OCI-LY7 (cell line): ENCODE data around the gene PEMT. TPM values are rescaled to one million over a fixed set of nuclear protein-coding genes. Genes with fewer than 3 reads are reported as not detected.

ENCODE experiments used
- BruUV-seq: library from RNA; stranded (reverse); fragments of 400-500 nt; replicated peaks from 2 replicates; lab custom pipeline; 2021; lab: Mats Ljungman, UMichigan
- CTCF ChIA-PET: fragments of 300-600 bp; sonication (Branson Sonifier 250); formaldehyde crosslinking; loops from one replicate; lab custom pipeline; 2022; ENCODE audit warnings: antibody characterized with exemption; ENCODE audit not compliant: unreplicated experiment; lab: Charles Lee
- POLR2A ChIA-PET: fragments of 300-600 bp; sonication (Branson Sonifier 250); formaldehyde crosslinking; loops from one replicate; lab custom pipeline; 2022; ENCODE audit warnings: antibody characterized with exemption; lab: Charles Lee
- DNase-seq: peaks from one replicate; pipeline ENCODE4 v3.0.0-alpha.2; 2015; ENCODE audit warnings: low spot score
- H2AFZ ChIP-seq: fragments of 200-600 bp; sonication (generic), shearing (Covaris generic); 2 replicates; pipeline ENCODE4 v1.6.1; 2014; ENCODE audit warnings: mild to moderate bottlenecking, antibody characterized with exemption, low read length, moderate library complexity
- H3K27ac ChIP-seq: fragments of 200-600 bp; sonication (generic); 2 replicates; pipeline ENCODE4 v1.5.1; 2014; ENCODE audit warnings: mixed run types, low read depth, mild to moderate bottlenecking, moderate library complexity, low read length, inconsistent platforms; ENCODE audit not compliant: poor library complexity, severe bottlenecking
- H3K36me3 ChIP-seq: fragments of 200-600 bp; sonication (generic); 2 replicates; pipeline ENCODE4 v1.6.1; 2014; ENCODE audit warnings: mild to moderate bottlenecking, antibody characterized with exemption, low read length, moderate library complexity, mixed read lengths; ENCODE audit not compliant: insufficient read depth
- H3K4me1 ChIP-seq: fragments of 200-600 bp; sonication (generic); 2 replicates; pipeline ENCODE4 v1.5.1; 2014; ENCODE audit warnings: mild to moderate bottlenecking, low read length; ENCODE audit not compliant: insufficient read depth, poor library complexity, severe bottlenecking
- H3K4me2 ChIP-seq: fragments of 200-600 bp; sonication (generic); 2 replicates; pipeline ENCODE4 v1.6.1; 2014; ENCODE audit warnings: mild to moderate bottlenecking, low read length
- H3K4me3 ChIP-seq: fragments of 200-600 bp; sonication (generic); 2 replicates; pipeline ENCODE4 v1.5.1; 2014; ENCODE audit warnings: mild to moderate bottlenecking, low read depth, low read length; ENCODE audit not compliant: poor library complexity, severe bottlenecking
- H3K79me2 ChIP-seq: fragments of 200-600 bp; sonication (generic); 2 replicates; pipeline ENCODE4 v1.6.1; 2016; ENCODE audit warnings: low read depth, mild to moderate bottlenecking, low read length, moderate library complexity, mixed read lengths; ENCODE audit not compliant: insufficient read depth
- H3K9me2 ChIP-seq: fragments of 200-600 bp; sonication (generic); 2 replicates; pipeline ENCODE4 v1.6.1; 2016; ENCODE audit warnings: mild to moderate bottlenecking, low read length, mixed read lengths; ENCODE audit not compliant: insufficient read depth
- H3K9me3 ChIP-seq: fragments of 200-600 bp; sonication (generic); 2 replicates; pipeline ENCODE4 v1.6.1; 2014; ENCODE audit warnings: mild to moderate bottlenecking, mixed run types, low read length, mixed read lengths
- H4K20me1 ChIP-seq: fragments of 200-600 bp; sonication (generic); 2 replicates; pipeline ENCODE4 v1.6.1; 2014; ENCODE audit warnings: mild to moderate bottlenecking, antibody characterized with exemption, low read length, moderate library complexity, mixed read lengths; ENCODE audit not compliant: insufficient read depth
- EZH2phosphoT487 ChIP-seq: fragments of 200-600 bp; sonication (generic); IDR thresholded peaks from 2 replicates; pipeline ENCODE4 v1.6.1; 2018; ENCODE audit warnings: low read depth, borderline replicate concordance, mild to moderate bottlenecking, mixed run types, antibody characterized with exemption, low read length, moderate library complexity, mixed read lengths
- intact Hi-C: fragments of 100-400 bp; cut with micrococcal nuclease; formaldehyde crosslinking; loops from one replicate; pipeline ENCODE4 v1.10.0; 2022; ENCODE audit not compliant: unreplicated experiment
- total RNA-seq, 2 experiments: library from RNA; depleted of rRNA in 1 of 2; stranded (reverse); fragments of >200 nt in 1 of 2; shearing (Covaris generic) in 1 of 2; gene quantifications; 2 replicates each; pipeline ENCODE4 v1.2.3, GENCODE V29; 2014 to 2022
- TF ChIP-seq, protein P1 (sequence below): fragments of 200-600 bp; sonication (generic); conservative IDR thresholded peaks from 2 replicates; pipeline ENCODE4 v1.5.1; 2014; ENCODE audit warnings: mild to moderate bottlenecking, antibody characterized with exemption, low read length, moderate library complexity, mixed read lengths

The PEMT gene
- total RNA-seq, 2 experiments from 2014 or later, result 27.3 to 53.5 TPM

DNA sequence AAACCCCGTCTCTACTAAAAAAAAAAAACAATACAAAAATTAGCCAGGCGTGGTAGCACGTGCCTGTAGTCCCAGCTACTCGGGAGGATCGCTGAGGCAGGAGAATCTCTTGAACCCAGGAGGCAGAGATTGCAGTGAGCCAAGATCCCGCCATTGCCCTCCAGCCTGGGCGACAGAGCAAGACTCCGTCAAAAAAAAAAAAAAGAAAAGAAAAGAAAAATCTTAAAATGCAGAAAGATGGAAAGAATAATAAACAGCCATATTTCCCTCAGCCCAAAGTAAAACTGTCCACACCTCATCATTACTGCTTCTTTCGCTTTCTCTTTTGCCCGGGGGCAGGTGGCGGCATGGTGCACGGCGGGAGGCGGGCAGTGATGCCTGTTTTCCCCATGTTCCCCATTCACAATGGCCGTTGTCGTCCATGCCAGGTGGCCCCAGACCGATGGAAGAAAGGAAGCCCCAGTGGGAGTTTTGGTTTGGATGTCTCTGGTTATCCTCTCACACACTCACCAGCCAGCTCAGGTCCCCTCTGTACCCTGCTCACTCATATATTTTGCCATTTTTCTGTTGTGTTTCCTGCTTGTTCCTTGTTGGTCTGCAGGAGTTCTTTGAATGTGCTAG, 37.0 kb upstream of the PEMT start:
- BruUV-seq, result no TSS peak
- H3K36me3 ChIP-seq, result no peaks in the 10 kb centered on the region
- CTCF ChIA-PET, result interaction anchor here (0.5 kb wide), 1 partner anchor 15 kb away, joined by 3 read pairs; no protein-coding TSS in a partner anchor
- no peaks in the 10 kb centered on the region for H3K4me1 ChIP-seq
- POLR2A ChIA-PET, result no interaction called here
- peak; percentile 16 for DNase-seq
- H3K79me2 ChIP-seq, result no peaks in the 10 kb centered on the region
- no peaks in the 10 kb centered on the region for H4K20me1 ChIP-seq
- no peak overlapping the region for H3K27ac ChIP-seq
- intact Hi-C loops, result no loop called here
- no peaks in the 10 kb centered on the region for H3K9me2 ChIP-seq
- no peak for TF ChIP-seq EZH2phosphoT487
- TF ChIP-seq, protein P1, sequence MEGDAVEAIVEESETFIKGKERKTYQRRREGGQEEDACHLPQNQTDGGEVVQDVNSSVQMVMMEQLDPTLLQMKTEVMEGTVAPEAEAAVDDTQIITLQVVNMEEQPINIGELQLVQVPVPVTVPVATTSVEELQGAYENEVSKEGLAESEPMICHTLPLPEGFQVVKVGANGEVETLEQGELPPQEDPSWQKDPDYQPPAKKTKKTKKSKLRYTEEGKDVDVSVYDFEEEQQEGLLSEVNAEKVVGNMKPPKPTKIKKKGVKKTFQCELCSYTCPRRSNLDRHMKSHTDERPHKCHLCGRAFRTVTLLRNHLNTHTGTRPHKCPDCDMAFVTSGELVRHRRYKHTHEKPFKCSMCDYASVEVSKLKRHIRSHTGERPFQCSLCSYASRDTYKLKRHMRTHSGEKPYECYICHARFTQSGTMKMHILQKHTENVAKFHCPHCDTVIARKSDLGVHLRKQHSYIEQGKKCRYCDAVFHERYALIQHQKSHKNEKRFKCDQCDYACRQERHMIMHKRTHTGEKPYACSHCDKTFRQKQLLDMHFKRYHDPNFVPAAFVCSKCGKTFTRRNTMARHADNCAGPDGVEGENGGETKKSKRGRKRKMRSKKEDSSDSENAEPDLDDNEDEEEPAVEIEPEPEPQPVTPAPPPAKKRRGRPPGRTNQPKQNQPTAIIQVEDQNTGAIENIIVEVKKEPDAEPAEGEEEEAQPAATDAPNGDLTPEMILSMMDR, result no peak
- peaks cover 5% of the 10 kb centered on the region; the same call in 1 of the 2 replicates for H3K9me3 ChIP-seq
- peak overlapping the region; percentile 38 for H3K4me3 ChIP-seq
- H2AFZ ChIP-seq, result peak overlapping the region; percentile 74; the same call in 1 of the 2 replicates
- H3K4me2 ChIP-seq, result peak overlapping the region; percentile 44; the same call in 1 of the 2 replicates

DNA sequence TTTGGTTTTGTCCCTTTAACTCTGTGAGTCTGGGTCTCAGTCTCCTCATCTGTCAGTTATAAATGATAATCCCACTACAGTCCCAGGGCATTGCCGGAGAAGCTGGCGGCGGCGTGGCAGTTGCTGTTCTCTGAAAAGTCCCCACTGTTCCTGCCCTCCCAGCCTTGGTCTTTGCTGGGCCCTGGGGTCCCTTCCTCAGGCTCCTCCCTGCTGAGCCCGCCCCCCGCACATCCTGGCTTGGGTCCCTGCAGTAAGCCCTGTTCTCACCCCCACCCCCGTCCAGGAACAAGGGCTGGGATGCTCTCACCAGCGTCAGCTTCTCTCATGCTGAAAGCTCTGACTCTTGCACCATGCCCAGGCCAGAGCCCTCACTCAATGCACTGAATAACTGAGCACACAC, 35.3 kb upstream of the PEMT start:
- BruUV-seq, result no TSS peak
- Histone ChIP-seq H3K9me2 (no peaks in the 10 kb centered on the region), H3K4me2 (no peak overlapping the region), H3K27ac (no peak overlapping the region), H3K9me3 (no peaks in the 10 kb centered on the region), H4K20me1 (no peaks in the 10 kb centered on the region), H3K4me1 (no peaks in the 10 kb centered on the region), H3K79me2 (no peaks in the 10 kb centered on the region), H3K4me3 (no peak overlapping the region), H3K36me3 (no peaks in the 10 kb centered on the region), H2AFZ (no peak overlapping the region)
- no peak for DNase-seq
- ChIA-PET CTCF (no interaction called here), POLR2A (no interaction called here)
- intact Hi-C loops, result no loop called here
- no peak for TF ChIP-seq EZH2phosphoT487
- TF ChIP-seq, protein P1, result no peak

DNA sequence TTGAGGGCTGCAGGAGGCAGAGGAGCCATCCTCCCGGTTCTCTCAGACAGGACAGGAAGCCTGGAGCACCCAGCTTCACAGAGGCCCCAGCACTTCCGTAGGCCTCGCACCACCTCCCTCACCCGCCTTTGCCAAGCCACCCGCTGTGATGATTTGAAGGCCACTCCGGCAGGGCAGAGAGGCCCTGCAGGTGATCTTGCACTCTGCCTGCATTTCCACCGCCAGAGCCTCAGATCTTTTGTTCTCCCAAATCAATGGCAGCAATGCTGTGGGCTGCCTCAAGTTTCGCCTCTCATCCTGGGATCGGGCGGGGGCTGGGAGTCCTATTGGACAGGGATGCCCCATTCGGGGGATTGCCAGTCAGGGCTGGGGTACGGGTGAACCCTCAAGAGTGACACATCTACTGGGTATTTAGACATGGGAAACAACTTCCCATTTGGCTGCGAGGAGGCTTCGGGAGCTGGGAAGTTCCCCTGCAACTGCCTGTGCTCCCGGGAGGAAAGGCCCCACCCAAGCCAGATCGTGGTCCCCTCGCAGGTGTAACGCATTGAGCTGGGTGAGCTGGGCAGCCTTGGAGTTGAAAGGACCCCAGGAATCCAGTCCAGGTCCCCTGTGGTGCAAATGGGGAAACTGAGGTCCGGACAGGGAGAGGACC, 34.8 kb upstream of the PEMT start:
- Histone ChIP-seq H3K4me2 (no peak overlapping the region), H3K27ac (no peak overlapping the region), H3K9me3 (no peaks in the 10 kb centered on the region), H2AFZ (no peak overlapping the region), H3K79me2 (no peaks in the 10 kb centered on the region), H3K9me2 (no peaks in the 10 kb centered on the region), H3K36me3 (no peaks in the 10 kb centered on the region), H3K4me1 (no peaks in the 10 kb centered on the region), H4K20me1 (no peaks in the 10 kb centered on the region), H3K4me3 (no peak overlapping the region)
- ChIA-PET CTCF (no interaction called here), POLR2A (no interaction called here)
- no peak for TF ChIP-seq EZH2phosphoT487
- TF ChIP-seq, protein P1, result no peak
- no TSS peak for BruUV-seq
- intact Hi-C loops, result no loop called here
- no peak for DNase-seq
